Effector memory CD4-positive, alpha-beta T cell (primary cell): ENCODE data around the gene RER1.

Experiments used
- DNase-seq, 3 donors: peaks; one replicate each; pipeline ENCODE4 v3.0.0-alpha.2; 2020
- H3K27ac ChIP-seq: 2 replicates; pipeline ENCODE4 v1.7.0; 2013; ENCODE audit warnings: mild to moderate bottlenecking, low read length, moderate library complexity; ENCODE audit not compliant: insufficient read depth, poor library complexity, severe bottlenecking
- H3K27me3 ChIP-seq: replicated peaks from 2 replicates; pipeline ENCODE4 v1.7.0; 2013; ENCODE audit warnings: mild to moderate bottlenecking, low read length; ENCODE audit not compliant: insufficient read depth, control insufficient read depth, poor library complexity, severe bottlenecking
- H3K36me3 ChIP-seq: 2 replicates; pipeline ENCODE4 v1.7.0; 2013; ENCODE audit warnings: mild to moderate bottlenecking, low read length, moderate library complexity; ENCODE audit not compliant: control insufficient read depth, insufficient read depth
- H3K4me1 ChIP-seq: 2 replicates; pipeline ENCODE4 v1.7.0; 2013; ENCODE audit warnings: low read length, mild to moderate bottlenecking; ENCODE audit not compliant: control insufficient read depth, insufficient read depth, poor library complexity, severe bottlenecking
- H3K4me3 ChIP-seq: 2 replicates; pipeline ENCODE4 v1.7.0; 2013; ENCODE audit warnings: low read length, low read depth, mild to moderate bottlenecking; ENCODE audit not compliant: insufficient read depth, poor library complexity, severe bottlenecking
- H3K9me3 ChIP-seq: 2 replicates; pipeline ENCODE4 v1.7.0; 2013; ENCODE audit warnings: mild to moderate bottlenecking, low read length, moderate library complexity; ENCODE audit not compliant: control insufficient read depth

RER1 gene

DNA sequence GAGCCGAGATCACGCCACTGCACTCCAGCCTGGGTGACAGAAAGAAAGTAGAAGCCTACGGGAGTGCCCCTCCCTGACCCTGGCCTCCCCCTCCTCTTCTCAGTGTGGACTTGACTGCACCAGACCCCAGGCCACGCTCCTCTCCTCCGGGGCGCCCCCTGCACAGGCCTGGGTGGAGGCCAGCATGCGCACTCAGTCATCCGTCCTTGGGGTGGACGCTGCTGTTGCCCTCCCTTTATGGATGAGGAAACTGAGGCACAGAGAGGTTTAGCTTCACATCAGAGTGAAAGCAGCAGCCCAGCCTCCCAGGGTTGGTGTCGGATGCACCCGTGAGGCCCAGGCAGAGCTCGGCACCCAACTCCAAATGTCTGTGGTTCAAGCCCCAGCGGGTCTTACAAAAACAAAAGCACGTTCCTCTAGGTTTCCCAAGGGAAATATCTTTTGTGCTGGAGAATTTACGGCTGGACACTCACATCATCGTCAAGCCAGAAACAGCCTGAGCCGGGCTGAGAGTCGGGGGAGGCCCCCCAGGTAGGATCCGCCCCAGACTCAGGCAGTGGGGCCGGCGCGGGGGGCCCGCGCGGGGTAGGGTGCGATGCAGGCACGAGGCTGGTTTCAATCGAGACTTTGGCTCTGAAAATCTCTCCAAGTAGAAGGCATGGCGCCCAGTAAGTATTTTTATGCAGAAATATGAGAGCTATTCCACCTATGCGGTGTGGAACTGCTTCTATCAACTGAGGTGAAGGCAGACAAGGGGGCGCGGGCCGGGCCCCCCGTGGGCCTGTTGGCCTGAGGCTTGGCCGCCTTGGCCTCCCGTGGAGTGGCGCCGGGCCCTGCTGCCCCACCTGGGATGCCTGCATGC lies 36.9 kb upstream of the RER1 start:
- Histone ChIP-seq H3K9me3 (no peaks in the 10 kb centered on the region), H3K4me3 (no peak overlapping the region), H3K27me3 (no peaks in the 10 kb centered on the region), H3K36me3 (no peaks in the 10 kb centered on the region), H3K4me1 (no peaks in the 10 kb centered on the region), H3K27ac (no peak overlapping the region)
- no peak for DNase-seq

- no peak for DNase-seq
- Histone ChIP-seq H3K27me3 (no peaks in the 10 kb centered on the region), H3K4me3 (no peak overlapping the region), H3K36me3 (no peaks in the 10 kb centered on the region), H3K4me1 (no peaks in the 10 kb centered on the region), H3K9me3 (no peaks in the 10 kb centered on the region), H3K27ac (no peak overlapping the region)
These were observed 36.0 kb upstream of the RER1 start for GRCh38 chr1:2355373-2356261.

- Histone ChIP-seq H3K4me3 (no peak overlapping the region), H3K4me1 (no peaks in the 10 kb centered on the region), H3K27ac (no peak overlapping the region), H3K36me3 (no peaks in the 10 kb centered on the region), H3K9me3 (no peaks in the 10 kb centered on the region), H3K27me3 (no peaks in the 10 kb centered on the region)
- no peak for DNase-seq
These were observed 35.2 kb upstream of the RER1 start for GRCh38 chr1:2356401-2356800.

DNA sequence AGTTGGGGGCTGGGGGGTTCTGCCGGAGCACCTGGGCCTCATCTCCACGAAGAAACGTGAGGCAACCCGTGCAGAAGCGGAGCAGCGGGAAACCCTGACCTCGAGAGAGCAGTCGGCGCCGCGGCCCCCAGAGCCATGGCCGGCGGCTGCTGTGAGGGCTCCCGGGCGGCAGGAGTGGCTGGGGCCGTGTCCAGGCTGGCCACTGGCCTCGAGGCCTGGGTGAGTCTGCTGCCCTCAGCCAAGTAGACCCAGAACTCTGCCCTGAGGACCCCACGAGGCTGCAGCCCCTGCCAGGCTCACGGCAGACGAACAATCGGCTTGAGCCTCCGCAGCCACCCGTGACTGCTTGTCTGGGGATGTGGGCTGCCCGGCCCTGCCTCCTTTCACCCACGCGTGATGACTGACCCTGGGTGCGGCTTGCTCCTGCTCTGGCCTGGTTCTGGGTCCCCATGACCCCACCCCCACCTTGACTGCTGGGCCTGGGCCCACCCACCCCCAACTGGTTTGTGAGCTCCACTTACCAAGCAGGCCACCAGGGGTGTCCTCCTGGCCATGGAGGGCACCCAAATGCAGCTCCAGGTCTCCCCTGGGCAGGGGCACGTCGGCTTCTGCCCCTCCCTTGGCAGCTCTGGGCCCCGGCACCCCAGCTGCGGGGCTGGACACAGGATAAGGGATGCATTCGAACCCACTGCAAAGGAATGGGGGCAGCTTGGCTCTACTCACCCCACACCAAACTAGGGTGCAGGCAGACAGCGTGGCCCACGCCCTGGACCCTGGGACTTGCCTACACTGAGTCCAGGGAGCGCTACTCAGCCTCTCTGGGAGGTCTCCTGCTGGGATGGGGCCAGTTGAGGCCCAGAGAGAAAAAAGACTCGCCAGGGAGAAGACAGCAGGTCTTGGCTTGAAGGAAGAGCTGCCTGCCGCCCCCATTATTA lies 34.5 kb upstream of the RER1 start:
- Histone ChIP-seq H3K4me1 (no peaks in the 10 kb centered on the region), H3K27ac (no peak overlapping the region), H3K4me3 (no peak overlapping the region), H3K36me3 (no peaks in the 10 kb centered on the region), H3K27me3 (no peaks in the 10 kb centered on the region), H3K9me3 (no peaks in the 10 kb centered on the region)
- no peak for DNase-seq

GRCh38 chr1:2358072-2358471 lies 33.6 kb upstream of the RER1 start:
- Histone ChIP-seq H3K9me3 (no peaks in the 10 kb centered on the region), H3K27me3 (no peaks in the 10 kb centered on the region), H3K4me1 (no peaks in the 10 kb centered on the region), H3K4me3 (no peak overlapping the region), H3K27ac (no peak overlapping the region), H3K36me3 (no peaks in the 10 kb centered on the region)
- no peak for DNase-seq

DNA sequence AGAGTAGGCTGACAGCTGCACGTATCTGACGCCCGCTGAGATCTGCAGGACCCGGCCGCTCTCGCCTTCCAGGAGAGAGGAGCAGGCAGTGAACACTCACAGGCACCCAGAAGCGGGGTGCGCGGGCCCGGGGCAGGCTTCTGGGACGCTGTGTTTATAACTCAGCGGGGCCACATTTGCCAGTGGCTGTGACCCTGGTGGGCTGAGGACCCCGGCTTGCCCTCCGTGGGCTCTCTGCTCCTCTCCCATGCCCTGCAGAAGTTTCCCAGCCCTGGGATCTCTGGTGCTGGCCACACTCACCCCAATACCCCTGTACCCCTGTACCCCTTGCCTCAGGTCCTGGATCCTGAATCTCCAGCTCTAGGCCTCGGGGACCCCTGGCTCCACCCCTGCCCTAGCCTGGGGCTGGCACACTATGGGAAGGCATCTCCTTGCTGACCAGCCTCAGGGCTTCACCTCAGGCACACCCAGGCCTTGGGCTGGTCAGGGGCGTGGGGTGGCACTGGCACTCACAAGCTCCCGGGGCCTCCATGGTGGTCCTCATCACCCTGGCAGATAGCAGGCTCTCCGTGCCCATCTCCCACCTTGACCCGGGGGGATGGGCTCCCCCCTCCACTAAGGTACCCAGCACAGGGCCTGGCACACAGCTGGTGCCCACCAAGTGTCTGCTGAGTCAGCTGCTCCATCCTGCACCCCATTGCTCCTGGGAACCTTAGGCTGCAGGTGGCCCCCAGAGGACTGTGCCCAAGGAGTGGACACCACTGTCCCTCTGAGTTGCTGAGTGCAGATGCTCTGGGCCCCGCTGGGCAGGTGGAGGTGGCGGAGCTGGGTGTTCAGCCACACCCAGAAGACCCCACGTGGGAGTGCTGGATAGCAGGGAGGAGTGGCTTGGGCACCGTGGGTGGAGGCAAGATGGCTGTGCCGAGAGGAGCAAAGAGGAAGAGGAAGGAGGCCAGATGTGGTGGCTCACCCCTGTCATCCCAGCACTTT lies 32.7 kb upstream of the RER1 start:
- no peaks in the 10 kb centered on the region for H3K27me3 ChIP-seq
- no peaks in the 10 kb centered on the region for H3K9me3 ChIP-seq
- no peak overlapping the region for H3K27ac ChIP-seq
- H3K36me3 ChIP-seq: no peaks in the 10 kb centered on the region
- no peak overlapping the region for H3K4me3 ChIP-seq
- H3K4me1 ChIP-seq: no peaks in the 10 kb centered on the region
- no peak for DNase-seq

GRCh38 chr1:2360588-2361364 lies 30.9 kb upstream of the RER1 start:
- no peak for DNase-seq
- H3K27ac ChIP-seq: no peak overlapping the region
- H3K4me3 ChIP-seq: no peak overlapping the region
- no peaks in the 10 kb centered on the region for H3K9me3 ChIP-seq
- H3K36me3 ChIP-seq: no peaks in the 10 kb centered on the region
- H3K4me1 ChIP-seq: no peaks in the 10 kb centered on the region
- H3K27me3 ChIP-seq: no peaks in the 10 kb centered on the region

DNA sequence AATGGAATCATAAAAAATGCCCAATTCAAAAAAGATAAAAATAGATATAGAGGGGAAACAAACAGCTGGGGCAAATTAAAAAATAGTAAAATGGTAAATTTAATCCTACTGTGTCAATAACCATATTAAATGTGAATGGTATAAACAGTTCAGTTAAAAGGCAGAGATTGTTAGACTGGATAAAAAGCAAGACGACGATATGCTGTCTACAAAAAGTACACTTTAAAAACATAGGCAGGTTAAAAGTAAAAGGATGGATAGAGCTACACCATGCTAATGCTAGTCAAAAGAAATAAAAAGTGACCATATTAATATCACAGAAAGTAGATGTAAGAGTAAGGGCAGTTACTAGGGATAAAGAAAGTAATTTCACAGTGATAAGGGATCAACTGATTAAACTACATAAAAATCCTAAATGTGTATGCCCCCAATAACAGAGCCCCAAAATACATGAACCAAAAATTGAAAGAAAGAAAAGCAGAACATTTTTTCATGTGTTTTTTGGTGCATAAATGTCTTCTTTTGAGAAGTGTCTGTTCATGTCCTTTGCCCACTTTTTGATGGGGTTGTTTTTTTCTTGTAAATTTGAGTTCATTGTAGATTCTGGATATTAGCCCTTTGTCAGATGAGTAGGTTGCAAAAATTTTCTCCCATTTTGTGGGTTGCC lies 27.7 kb upstream of the RER1 start:
- Histone ChIP-seq H3K36me3 (no peaks in the 10 kb centered on the region), H3K27me3 (no peaks in the 10 kb centered on the region), H3K4me1 (no peaks in the 10 kb centered on the region), H3K4me3 (no peak overlapping the region), H3K9me3 (no peaks in the 10 kb centered on the region), H3K27ac (no peak overlapping the region)
- no peak for DNase-seq
